ENCODE data around the gene TOP1. TPM values are rescaled to one million over a fixed set of nuclear protein-coding genes. Genes with fewer than 3 reads are reported as not detected.

The TOP1 gene
- total and polyA plus RNA-seq, 9 of the 15 experiments (the other 6 are each of a cell fraction or from before 2014, with no cell fraction given): 26.4 to 127 (median 39.6) TPM

GRCh38 chr20:41171736-41172295 lies 143.2 kb downstream of the TOP1 start (continued):
- TF ChIP-seq MGA (IDR thresholded peaks at IDR 0.05) (no peak), ZSCAN32 (CRISPR knock-in tag; IDR thresholded peaks at IDR 0.05) (no peak), NR2C1 (IDR thresholded peaks at IDR 0.05) (no peak), NR2C1 (tag; IDR thresholded peaks at IDR 0.05) (no peak), PHF8 (IDR thresholded peaks at IDR 0.05; ENCODE audit: borderline replicate concordance, low read length) (no peak), SMARCA5 (IDR thresholded peaks at IDR 0.05) (no peak), ZNF764 (CRISPR knock-in tag; IDR thresholded peaks at IDR 0.05; ENCODE audit: low read depth) (no peak), ILF3 (IDR thresholded peaks at IDR 0.05; ENCODE audit: borderline replicate concordance) (no peak), PML (IDR thresholded peaks at IDR 0.05; ENCODE audit: low read length) (no peak)
